PC-9 (cell line): ENCODE measurements around the gene MYL7. TPM values are rescaled to one million over a fixed set of nuclear protein-coding genes. Genes with fewer than 3 reads are reported as not detected.

Source experiments
- BruUV-seq: library from RNA; stranded (reverse); fragments of 400-500 nt; replicated peaks from 2 replicates; lab custom pipeline; 2021; lab: Mats Ljungman, UMichigan
- CTCF ChIA-PET: fragments of 300-600 bp; sonication (Branson Sonifier 250); formaldehyde crosslinking; loops from one replicate; lab custom pipeline; 2022; ENCODE audit warnings: antibody characterized with exemption; lab: Charles Lee
- POLR2A ChIA-PET: fragments of 300-600 bp; sonication (Branson Sonifier 250); formaldehyde crosslinking; loops from one replicate; lab custom pipeline; 2022; ENCODE audit warnings: antibody characterized with exemption; ENCODE audit not compliant: unreplicated experiment; lab: Charles Lee
- DNase-seq, 2 experiments: peaks; one replicate each; pipeline versions ENCODE4 v3.0.0 to v3.0.0-alpha.2; 2015 to 2022; ENCODE audit warnings: mixed read lengths in 1 of 2
- H2AFZ ChIP-seq: fragments of 200-600 bp; sonication (generic); 2 replicates; pipeline ENCODE4 v1.8.1; 2017; ENCODE audit warnings: antibody characterized with exemption
- H3F3A ChIP-seq: fragments of 200-600 bp; sonication (generic); 2 replicates; pipeline ENCODE4 v1.8.1; 2017; ENCODE audit warnings: antibody characterized with exemption, mild to moderate bottlenecking, low read depth; ENCODE audit not compliant: insufficient read depth
- H3K27ac ChIP-seq: fragments of 200-600 bp; sonication (generic); 2 replicates; pipeline ENCODE4 v1.6.1; 2016; ENCODE audit warnings: mixed run types
- H3K27me3 ChIP-seq: fragments of 200-600 bp; sonication (generic); 2 replicates; pipeline ENCODE4 v1.6.1; 2016; ENCODE audit warnings: low read depth, mixed run types; ENCODE audit not compliant: insufficient read depth
- H3K36me3 ChIP-seq: fragments of 200-600 bp; sonication (generic); 2 replicates; pipeline ENCODE4 v1.6.1; 2016; ENCODE audit warnings: low read depth, mixed run types
- H3K4me1 ChIP-seq: fragments of 200-600 bp; sonication (generic); replicated peaks from 2 replicates; pipeline ENCODE4 v1.6.1; 2016; ENCODE audit warnings: mixed run types; ENCODE audit not compliant: insufficient read depth
- H3K4me2 ChIP-seq: fragments of 200-600 bp; sonication (generic); 2 replicates; pipeline ENCODE4 v1.6.1; 2017; ENCODE audit warnings: mixed run types
- H3K4me3 ChIP-seq: fragments of 200-600 bp; sonication (generic); 2 replicates; pipeline ENCODE4 v1.6.1; 2016; ENCODE audit warnings: mixed run types
- H3K79me2 ChIP-seq: fragments of 200-600 bp; sonication (generic); 2 replicates; pipeline ENCODE4 v1.6.1; 2017; ENCODE audit warnings: low read depth, mixed run types
- H3K9me2 ChIP-seq: fragments of 200-600 bp; sonication (generic); 2 replicates; pipeline ENCODE4 v1.8.1; 2017; ENCODE audit warnings: mild to moderate bottlenecking; ENCODE audit not compliant: insufficient read depth
- H3K9me3 ChIP-seq: fragments of 200-600 bp; sonication (generic); 2 replicates; pipeline ENCODE4 v1.8.1; 2016; ENCODE audit warnings: low read depth; ENCODE audit not compliant: insufficient read depth
- H4K20me1 ChIP-seq: fragments of 200-600 bp; sonication (generic); 2 replicates; pipeline ENCODE4 v1.8.1; 2017; ENCODE audit not compliant: insufficient read depth
- EZH2 ChIP-seq: fragments of 200-600 bp; sonication (generic); IDR thresholded peaks from 2 replicates; pipeline ENCODE4 v1.8.0; 2017; ENCODE audit warnings: antibody characterized with exemption, low read depth
- intact Hi-C: fragments of 100-400 bp; cut with micrococcal nuclease; formaldehyde crosslinking; loops from one replicate; pipeline ENCODE4 v1.10.0; 2022; ENCODE audit not compliant: unreplicated experiment
- total RNA-seq: library from RNA; stranded (reverse); gene quantifications from 2 replicates; pipeline ENCODE4 v1.2.3, GENCODE V29; 2021
- TF ChIP-seq, protein P1 (sequence below): fragments of 200-600 bp; sonication (generic); conservative IDR thresholded peaks from 2 replicates; pipeline ENCODE4 v1.6.1; 2017; ENCODE audit warnings: mixed run types, antibody characterized with exemption, mild to moderate bottlenecking, moderate library complexity

The MYL7 gene
- total RNA-seq, 1 experiment from 2014 or later, result not detected

DNA sequence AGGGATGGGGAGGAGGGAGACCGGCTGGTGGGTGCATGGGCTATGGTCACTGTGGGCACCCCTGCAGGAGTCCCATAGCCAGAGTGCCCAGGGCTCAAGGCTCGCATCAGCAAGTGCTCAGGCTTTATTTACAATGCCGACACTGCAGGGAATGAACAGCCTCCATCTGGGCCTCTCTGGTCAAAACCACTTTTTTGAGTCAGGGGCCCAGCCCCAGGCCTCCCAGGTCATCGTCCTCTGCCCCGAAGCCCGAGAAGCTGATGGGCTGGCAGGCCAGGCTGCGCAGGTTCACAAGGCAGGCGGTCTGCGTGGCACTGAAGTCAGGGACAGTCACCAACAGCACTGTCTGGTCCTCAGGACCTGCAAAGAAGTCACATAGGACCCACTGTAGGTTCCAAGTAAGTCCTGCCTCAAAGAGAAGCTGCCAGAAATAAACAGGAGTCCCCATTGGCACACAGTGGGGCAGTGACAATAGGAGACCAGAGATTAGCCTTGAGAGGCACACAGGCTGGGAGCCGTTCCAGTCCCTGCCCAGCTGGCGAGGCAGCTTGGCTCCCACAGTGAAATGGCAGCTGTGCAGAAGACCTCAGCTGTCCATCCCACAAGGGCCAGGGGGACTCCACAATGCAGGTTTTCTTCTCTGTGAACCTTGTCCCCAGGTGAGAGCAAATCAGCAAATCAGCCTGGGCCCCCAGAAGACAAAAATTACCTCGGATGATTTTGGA is 26.4 kb downstream of the MYL7 start:
- Histone ChIP-seq H3K4me2 (no peak overlapping the region), H3K9me2 (no peaks in the 10 kb centered on the region), H3K4me1 (no peaks in the 10 kb centered on the region), H3K79me2 (peaks cover 7% of the 10 kb centered on the region; the same call in 1 of the 2 replicates), H2AFZ (no peak overlapping the region), H3F3A (peaks cover 10% of the 10 kb centered on the region; the same call in 1 of the 2 replicates), H3K36me3 (peaks cover 23% of the 10 kb centered on the region; the same call in 1 of the 2 replicates), H4K20me1 (no peaks in the 10 kb centered on the region; the same call in none of the 2 replicates), H3K27me3 (no peaks in the 10 kb centered on the region), H3K4me3 (no peak overlapping the region), H3K27ac (no peak overlapping the region), H3K9me3 (no peaks in the 10 kb centered on the region)
- no peak for TF ChIP-seq EZH2
- TF ChIP-seq, protein P1, sequence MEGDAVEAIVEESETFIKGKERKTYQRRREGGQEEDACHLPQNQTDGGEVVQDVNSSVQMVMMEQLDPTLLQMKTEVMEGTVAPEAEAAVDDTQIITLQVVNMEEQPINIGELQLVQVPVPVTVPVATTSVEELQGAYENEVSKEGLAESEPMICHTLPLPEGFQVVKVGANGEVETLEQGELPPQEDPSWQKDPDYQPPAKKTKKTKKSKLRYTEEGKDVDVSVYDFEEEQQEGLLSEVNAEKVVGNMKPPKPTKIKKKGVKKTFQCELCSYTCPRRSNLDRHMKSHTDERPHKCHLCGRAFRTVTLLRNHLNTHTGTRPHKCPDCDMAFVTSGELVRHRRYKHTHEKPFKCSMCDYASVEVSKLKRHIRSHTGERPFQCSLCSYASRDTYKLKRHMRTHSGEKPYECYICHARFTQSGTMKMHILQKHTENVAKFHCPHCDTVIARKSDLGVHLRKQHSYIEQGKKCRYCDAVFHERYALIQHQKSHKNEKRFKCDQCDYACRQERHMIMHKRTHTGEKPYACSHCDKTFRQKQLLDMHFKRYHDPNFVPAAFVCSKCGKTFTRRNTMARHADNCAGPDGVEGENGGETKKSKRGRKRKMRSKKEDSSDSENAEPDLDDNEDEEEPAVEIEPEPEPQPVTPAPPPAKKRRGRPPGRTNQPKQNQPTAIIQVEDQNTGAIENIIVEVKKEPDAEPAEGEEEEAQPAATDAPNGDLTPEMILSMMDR, result no peak
- DNase-seq, result no peak
- ChIA-PET CTCF (no interaction called here), POLR2A (no interaction called here)
- no TSS peak for BruUV-seq
- intact Hi-C loops, result no loop called here

DNA sequence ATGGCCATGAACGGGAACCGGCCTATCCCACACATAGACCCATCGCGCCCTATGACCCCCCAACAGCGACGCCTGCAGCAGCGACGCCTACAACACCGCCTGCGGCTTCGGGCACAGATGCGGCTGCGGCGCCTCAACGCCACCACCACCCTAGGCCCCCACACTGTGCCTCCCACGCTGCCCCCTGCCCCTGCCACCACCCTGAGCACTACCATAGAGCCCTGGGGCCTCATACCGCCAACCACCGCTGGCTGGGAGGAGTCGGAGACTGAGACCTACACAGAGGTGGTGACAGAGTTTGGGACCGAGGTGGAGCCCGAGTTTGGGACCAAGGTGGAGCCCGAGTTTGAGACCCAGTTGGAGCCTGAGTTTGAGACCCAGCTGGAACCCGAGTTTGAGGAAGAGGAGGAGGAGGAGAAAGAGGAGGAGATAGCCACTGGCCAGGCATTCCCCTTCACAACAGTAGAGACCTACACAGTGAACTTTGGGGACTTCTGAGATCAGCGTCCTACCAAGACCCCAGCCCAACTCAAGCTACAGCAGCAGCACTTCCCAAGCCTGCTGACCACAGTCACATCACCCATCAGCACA is 27.3 kb downstream of the MYL7 start:
- intact Hi-C loops, result no loop called here
- POLR2A ChIA-PET, result no interaction called here

DNA sequence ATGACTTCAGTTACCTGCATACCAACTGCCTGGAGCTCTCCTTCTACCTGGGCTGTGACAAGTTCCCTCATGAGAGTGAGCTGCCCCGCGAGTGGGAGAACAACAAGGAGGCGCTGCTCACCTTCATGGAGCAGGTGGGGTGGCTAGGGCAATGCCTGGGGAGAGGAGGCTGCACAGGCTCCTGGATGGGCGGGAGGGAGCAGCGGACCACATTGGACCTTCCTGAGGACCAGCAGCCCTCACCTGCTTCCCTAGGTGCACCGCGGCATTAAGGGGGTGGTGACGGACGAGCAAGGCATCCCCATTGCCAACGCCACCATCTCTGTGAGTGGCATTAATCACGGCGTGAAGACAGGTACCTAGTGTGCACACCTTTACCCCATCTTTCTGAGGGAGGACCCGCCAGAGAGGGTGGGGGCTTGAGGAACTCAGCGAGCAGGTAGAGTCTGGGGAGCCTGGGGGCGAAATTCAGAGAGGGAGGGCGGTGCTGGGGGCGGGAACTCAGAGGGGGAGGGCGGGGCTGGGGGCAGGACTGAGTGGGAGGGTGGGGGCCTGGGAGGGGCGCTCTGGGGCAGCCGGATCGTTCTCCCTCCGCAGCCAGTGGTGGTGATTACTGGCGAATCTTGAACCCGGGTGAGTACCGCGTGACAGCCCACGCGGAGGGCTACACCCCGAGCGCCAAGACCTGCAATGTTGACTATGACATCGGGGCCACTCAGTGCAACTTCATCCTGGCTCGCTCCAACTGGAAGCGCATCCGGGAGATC is 28.0 kb downstream of the MYL7 start:
- H3K79me2 ChIP-seq, result no peaks in the 10 kb centered on the region
- no peaks in the 10 kb centered on the region for H3K9me2 ChIP-seq
- H3K4me2 ChIP-seq, result no peak overlapping the region
- no TSS peak for BruUV-seq
- H3F3A ChIP-seq, result peaks cover 10% of the 10 kb centered on the region; the same call in 1 of the 2 replicates
- ChIA-PET CTCF (no interaction called here), POLR2A (no interaction called here)
- H4K20me1 ChIP-seq, result no peaks in the 10 kb centered on the region; the same call in 1 of the 2 replicates
- DNase-seq, result no peak
- intact Hi-C loops, result no loop called here
- no peaks in the 10 kb centered on the region for H3K9me3 ChIP-seq
- H3K27me3 ChIP-seq, result no peaks in the 10 kb centered on the region
- TF ChIP-seq EZH2, result no peak
- TF ChIP-seq, protein P1, result no peak
- H3K4me3 ChIP-seq, result no peak overlapping the region
- H3K4me1 ChIP-seq, result no peaks in the 10 kb centered on the region
- H3K36me3 ChIP-seq, result peaks cover 13% of the 10 kb centered on the region; the same call in 1 of the 2 replicates
- no peak overlapping the region for H3K27ac ChIP-seq
- H2AFZ ChIP-seq, result no peak overlapping the region

More for the DNA sequence above, 27.3 kb downstream of the MYL7 start:
- TF ChIP-seq, protein P1, result no peak
- TF ChIP-seq EZH2, result no peak
- no peaks in the 10 kb centered on the region for H3K9me3 ChIP-seq
- H3K27me3 ChIP-seq, result no peaks in the 10 kb centered on the region
- CTCF ChIA-PET, result no interaction called here
- peaks cover 10% of the 10 kb centered on the region; the same call in 1 of the 2 replicates for H3F3A ChIP-seq
- no peak for DNase-seq
- no peaks in the 10 kb centered on the region for H3K4me1 ChIP-seq
- H4K20me1 ChIP-seq, result no peaks in the 10 kb centered on the region; the same call in 1 of the 2 replicates
- no peaks in the 10 kb centered on the region for H3K79me2 ChIP-seq
- no peaks in the 10 kb centered on the region for H3K9me2 ChIP-seq
- no TSS peak for BruUV-seq
- H3K4me2 ChIP-seq, result no peak overlapping the region
- H2AFZ ChIP-seq, result no peak overlapping the region
- H3K27ac ChIP-seq, result no peak overlapping the region
- H3K4me3 ChIP-seq, result no peak overlapping the region
- peaks cover 15% of the 10 kb centered on the region; the same call in 1 of the 2 replicates for H3K36me3 ChIP-seq
